Activated naive CD8-positive, alpha-beta T cell treated with anti-CD3 and anti-CD28 coated beads, Interleukin-2, amount 50 U/mL, for 24 hours (primary cell): ENCODE data around the gene LAT.
A peak's percentile ranks its signal among the peaks of the same experiment; 100 is the strongest.
"Not testable (repeated sequence)": the region's sequence is repeated elsewhere in the genome, so short reads cannot be mapped to it uniquely, and the experiment has no call there.

Experiments used
- ATAC-seq: fragments of 150-1000 bp; cut with Tn5 transposase; one replicate; pipeline ENCODE4 v1.10.0; 2021
- DNase-seq: peaks from one replicate; pipeline ENCODE4 v3.0.0; 2021
- H3K27ac Mint-ChIP-seq: one replicate; pipeline ENCODE4 v1.8.0; 2021; ENCODE audit warnings: mild to moderate bottlenecking, mixed read lengths
- H3K27me3 Mint-ChIP-seq: one replicate; pipeline ENCODE4 v1.8.0; 2021; ENCODE audit warnings: mixed read lengths
- H3K36me3 Mint-ChIP-seq: one replicate; pipeline ENCODE4 v1.8.0; 2021; ENCODE audit warnings: low read depth, mixed read lengths
- H3K4me1 Mint-ChIP-seq: one replicate; pipeline ENCODE4 v1.8.0; 2021; ENCODE audit warnings: mixed read lengths
- H3K4me3 Mint-ChIP-seq: one replicate; pipeline ENCODE4 v1.8.0; 2021; ENCODE audit warnings: mild to moderate bottlenecking, moderate library complexity, mixed read lengths
- H3K9me3 Mint-ChIP-seq: one replicate; pipeline ENCODE4 v1.8.0; 2021; ENCODE audit warnings: mixed read lengths

The LAT gene

DNA sequence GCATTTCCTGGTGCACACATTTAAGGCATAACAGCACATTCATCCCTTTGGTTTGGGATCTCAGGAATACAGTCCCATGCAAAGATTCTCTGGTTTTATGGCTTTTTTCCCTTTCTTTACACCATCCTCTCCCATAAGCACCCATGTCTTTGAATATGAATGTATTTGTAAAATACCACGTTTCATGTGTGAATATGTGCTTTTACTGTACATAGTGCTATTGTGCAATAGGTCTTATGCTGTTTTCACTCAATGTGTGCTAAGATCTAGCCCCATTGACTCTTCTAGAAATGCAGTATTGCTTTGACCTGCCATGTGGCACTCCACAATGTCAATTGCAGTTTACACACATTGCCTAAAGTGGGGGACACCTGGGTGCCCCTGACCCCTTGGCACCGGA is 20.4 kb upstream of the LAT start:
- Mint-ChIP-seq H3K27me3 (no peaks in the 10 kb centered on the region), H3K27ac (no peak overlapping the region), H3K4me3 (no peak overlapping the region), H3K4me1 (no peaks in the 10 kb centered on the region), H3K36me3 (peaks cover 35% of the 10 kb centered on the region), H3K9me3 (no peaks in the 10 kb centered on the region)
- DNase-seq (no peak), ATAC-seq (no peak)

DNA sequence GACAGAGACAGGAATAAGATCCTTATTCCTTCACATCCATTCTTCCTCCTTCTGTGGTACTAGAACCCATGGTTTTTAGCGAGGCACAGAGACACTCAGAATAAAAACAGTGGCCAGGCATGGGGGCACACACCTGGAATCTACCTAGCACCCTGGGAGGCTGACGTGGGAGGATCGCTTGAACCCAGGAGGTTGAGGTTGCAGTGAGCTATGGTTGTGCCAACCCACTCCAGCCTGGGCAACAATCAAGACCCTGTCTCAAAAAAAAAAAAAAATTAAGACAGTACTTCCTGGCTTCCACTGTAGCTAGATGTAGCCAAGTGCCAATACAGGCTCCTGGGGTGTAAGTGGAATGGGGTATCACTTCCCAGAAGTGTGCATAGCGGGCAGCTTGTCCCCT is 17.7 kb upstream of the LAT start:
- no peaks in the 10 kb centered on the region for H3K9me3 Mint-ChIP-seq
- H3K27ac Mint-ChIP-seq = no peak overlapping the region
- peaks cover 20% of the 10 kb centered on the region for H3K36me3 Mint-ChIP-seq
- no peaks in the 10 kb centered on the region for H3K4me1 Mint-ChIP-seq
- ATAC-seq = no peak
- no peaks in the 10 kb centered on the region for H3K27me3 Mint-ChIP-seq
- H3K4me3 Mint-ChIP-seq = no peak overlapping the region
- DNase-seq = no peak

DNA sequence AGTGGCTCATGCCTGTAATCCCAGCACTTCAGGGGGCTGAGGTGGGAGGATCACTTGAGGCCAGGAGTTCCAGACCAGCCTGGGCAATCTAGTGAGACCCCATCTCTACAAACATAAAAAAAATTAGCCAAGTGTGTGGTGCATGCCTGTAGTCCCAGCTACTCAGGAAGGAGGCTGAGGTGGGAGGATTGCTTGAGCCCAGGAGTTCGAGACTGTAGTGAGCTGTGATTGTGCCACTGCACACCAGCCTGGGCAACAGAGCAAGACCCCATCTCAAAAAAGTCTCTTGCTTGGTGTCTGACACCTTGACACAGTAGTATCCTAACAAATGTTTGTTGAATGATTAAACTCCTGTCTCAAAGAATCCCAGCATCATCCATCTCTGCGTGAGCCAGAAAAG is 15.2 kb upstream of the LAT start:
- H3K27me3 Mint-ChIP-seq, ATAC-seq, DNase-seq, H3K9me3 Mint-ChIP-seq, H3K4me3 Mint-ChIP-seq, H3K36me3 Mint-ChIP-seq, H3K4me1 Mint-ChIP-seq: not testable (repeated sequence)
- peak overlapping the region; percentile 14 for H3K27ac Mint-ChIP-seq

DNA sequence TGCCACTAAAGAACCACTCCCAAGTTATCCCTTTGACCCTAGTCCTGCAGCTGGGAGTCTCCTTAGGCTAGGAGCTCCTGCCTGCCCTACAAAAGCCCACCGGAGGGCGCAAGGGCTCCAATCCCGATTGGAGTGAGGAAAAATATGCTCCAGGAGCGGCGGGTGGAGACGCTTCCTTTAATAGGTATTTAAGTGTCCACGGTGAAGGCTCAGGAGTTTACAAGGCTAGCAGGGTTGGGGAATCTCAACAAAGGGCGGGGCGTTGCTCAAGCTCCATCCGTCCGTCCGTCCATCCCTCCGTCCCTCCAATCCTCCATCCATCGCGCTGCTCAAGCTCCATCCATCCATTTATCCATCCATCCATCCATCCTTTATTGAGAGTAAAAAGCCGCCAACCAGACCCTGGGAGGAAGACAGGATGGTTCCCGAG is 10.8 kb upstream of the LAT start:
- Mint-ChIP-seq H3K27me3 (no peaks in the 10 kb centered on the region), H3K9me3 (no peaks in the 10 kb centered on the region), H3K27ac (peak overlapping the region; percentile 97), H3K4me1 (peaks cover 30% of the 10 kb centered on the region), H3K4me3 (peak overlapping the region; percentile 96), H3K36me3 (peaks cover 1% of the 10 kb centered on the region)
- ATAC-seq (no peak), DNase-seq (peak; percentile 54)

DNA sequence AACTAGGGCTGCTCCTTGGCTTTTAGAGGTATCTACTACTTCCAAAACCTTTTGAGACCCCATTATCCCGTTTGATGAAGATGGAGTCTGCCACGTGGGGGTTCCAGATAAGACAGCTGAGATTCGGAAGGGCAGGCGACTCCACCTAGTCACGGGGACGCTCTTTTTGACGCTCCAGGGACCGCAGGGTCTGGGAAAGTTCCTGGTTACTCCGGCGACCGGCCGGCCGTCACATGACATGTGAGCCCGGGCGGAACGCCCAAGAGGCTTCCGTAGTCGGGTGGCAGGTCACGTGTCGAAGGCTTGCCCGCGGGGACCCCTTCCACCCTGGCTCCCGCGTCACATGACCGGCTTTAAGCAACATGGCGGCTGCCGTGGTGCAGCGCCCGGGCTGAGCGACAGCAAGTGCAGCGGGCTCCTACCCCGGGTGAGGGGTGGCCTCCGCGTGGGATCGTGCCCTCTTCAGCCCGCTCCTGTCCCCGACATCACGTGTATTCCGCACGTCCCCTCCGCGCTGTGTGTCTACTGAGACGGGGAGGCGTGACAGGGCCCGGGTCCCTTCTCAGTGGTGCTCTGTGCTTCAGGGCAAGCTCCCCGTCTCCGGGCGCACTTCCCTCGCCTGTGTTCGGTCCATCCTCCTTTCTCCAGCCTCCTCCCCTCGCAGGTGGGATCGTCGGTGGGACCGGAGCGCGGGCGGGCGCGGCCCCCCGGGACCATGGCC is 10.3 kb upstream of the LAT start, which contains the start of gene SPNS1:
TSS of gene SPNS1 (plus strand) at position 342 of the 721 bp plus-strand sequence. CDS start at position 716, 374 bp downstream.
- DNase-seq = peak; percentile 97
- Mint-ChIP-seq H3K4me3 (peak within 1 kb of the TSS; percentile 96), H3K36me3 (peaks cover 1% of the 10 kb centered on the region), H3K27ac (peak within 1 kb of the TSS; percentile 97), H3K4me1 (peaks cover 30% of the 10 kb centered on the region), H3K27me3 (no peaks in the 10 kb centered on the region), H3K9me3 (no peaks in the 10 kb centered on the region)
- peak; percentile 96 for ATAC-seq

DNA sequence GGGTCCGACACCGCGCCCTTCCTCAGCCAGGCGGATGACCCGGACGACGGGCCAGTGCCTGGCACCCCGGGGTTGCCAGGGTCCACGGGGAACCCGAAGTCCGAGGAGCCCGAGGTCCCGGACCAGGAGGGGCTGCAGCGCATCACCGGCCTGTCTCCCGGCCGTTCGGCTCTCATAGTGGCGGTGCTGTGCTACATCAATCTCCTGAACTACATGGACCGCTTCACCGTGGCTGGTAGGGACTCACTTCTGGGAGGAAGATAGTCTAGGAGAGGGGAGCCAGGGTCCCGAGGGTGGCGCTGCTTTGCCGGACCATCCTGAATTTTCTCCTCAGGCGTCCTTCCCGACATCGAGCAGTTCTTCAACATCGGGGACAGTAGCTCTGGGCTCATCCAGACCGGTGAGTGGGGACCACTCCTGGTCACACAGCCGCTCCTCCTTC is 9.7 kb upstream of the LAT start:
- no peak for ATAC-seq
- peaks cover 30% of the 10 kb centered on the region for H3K4me1 Mint-ChIP-seq
- H3K27me3 Mint-ChIP-seq = no peaks in the 10 kb centered on the region
- DNase-seq = peak; percentile 18
- peaks cover 1% of the 10 kb centered on the region for H3K36me3 Mint-ChIP-seq
- H3K27ac Mint-ChIP-seq = peak overlapping the region; percentile 76
- no peaks in the 10 kb centered on the region for H3K9me3 Mint-ChIP-seq
- peak overlapping the region; percentile 96 for H3K4me3 Mint-ChIP-seq

DNA sequence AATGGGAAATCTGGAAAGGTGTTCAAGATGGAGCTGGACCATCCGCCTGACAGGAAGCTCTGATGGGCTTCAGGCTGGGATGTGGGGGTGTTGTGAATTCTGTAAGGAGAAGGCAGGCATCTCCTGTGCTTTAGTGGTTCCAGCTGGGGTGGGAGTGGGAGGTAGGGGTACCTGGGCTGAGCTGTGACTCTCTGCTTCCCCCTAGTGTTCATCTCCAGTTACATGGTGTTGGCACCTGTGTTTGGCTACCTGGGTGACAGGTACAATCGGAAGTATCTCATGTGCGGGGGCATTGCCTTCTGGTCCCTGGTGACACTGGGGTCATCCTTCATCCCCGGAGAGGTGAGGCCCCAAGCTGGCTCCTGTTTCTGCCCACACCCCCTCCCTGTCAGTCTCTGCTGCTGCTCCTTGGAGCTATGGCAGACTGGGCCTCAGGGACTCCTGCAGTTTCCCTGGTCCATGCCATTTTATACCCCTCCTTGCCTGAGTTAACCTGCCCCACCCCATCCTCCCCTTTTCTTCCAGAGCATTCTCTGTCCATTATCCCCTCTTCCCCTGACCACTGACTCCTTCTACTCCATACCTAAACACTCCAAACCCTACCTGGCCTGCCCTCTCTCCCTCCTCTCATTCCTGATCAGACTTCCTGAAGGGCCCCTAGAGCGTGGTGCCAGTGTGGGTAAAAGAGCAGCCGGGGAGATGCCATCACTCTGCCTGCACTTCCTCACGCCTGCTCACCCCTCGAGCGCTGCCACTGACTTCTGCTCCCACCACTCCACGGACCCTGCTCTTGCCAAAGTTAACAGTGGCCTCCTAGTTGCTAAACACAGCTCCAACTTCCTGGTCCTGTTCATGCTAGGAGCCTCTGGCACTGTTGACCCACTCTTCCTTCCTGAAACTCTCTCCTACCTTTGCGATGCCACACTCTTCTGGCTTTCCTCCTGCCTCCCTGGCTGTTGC is 6.9 kb upstream of the LAT start:
- peaks cover 30% of the 10 kb centered on the region for H3K4me1 Mint-ChIP-seq
- H3K27me3 Mint-ChIP-seq = no peaks in the 10 kb centered on the region
- H3K9me3 Mint-ChIP-seq = no peaks in the 10 kb centered on the region
- no peak for DNase-seq
- no peak for ATAC-seq
- H3K27ac Mint-ChIP-seq = no peak overlapping the region
- H3K36me3 Mint-ChIP-seq = peaks cover 25% of the 10 kb centered on the region
- H3K4me3 Mint-ChIP-seq = no peak overlapping the region

DNA sequence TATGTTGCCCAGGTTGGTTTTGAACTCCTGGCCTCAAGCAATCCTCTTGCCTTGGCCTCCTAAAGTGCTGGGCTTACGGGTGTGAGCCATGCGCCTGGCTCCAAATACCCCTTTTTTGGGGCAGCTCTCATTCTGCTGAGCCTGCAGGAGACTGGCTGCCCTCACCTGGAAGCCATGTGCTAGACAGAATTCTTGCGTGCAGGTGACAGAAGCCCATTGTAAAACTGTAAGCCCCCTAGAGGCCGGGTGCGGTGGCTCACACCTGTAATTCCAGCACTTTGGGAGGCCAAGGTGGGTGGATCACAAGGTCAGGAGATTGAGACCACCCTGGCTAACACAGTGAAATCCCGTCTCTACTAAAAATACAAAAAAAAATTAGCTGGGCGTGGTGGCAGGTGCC is 4.5 kb upstream of the LAT start:
- ATAC-seq, H3K4me3 Mint-ChIP-seq, H3K9me3 Mint-ChIP-seq, H3K27me3 Mint-ChIP-seq, H3K27ac Mint-ChIP-seq, DNase-seq: not testable (repeated sequence)
- Mint-ChIP-seq H3K4me1 (peaks cover 36% of the 10 kb centered on the region), H3K36me3 (peaks cover 37% of the 10 kb centered on the region)

DNA sequence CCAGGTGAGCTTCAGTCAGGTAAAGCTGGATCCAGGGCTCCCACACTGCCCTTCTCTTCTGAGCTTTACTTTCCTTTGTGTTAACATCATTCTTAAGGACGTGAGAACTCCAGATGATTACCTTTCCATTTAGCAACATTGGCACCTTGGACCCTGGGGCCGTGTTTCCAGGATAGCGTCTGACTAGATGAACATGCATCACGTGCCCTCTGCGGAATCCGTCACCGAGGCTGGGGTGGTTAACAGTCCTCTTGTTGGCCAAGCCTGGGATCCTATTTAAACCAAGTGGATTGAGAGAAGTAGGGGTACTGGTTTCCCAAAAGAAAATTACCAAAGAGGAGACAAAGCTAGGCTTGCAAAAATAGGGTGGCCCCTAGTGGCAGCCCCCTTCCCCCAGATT is 3.9 kb upstream of the LAT start:
- Mint-ChIP-seq H3K4me1 (peaks cover 30% of the 10 kb centered on the region), H3K4me3 (no peak overlapping the region), H3K27me3 (no peaks in the 10 kb centered on the region), H3K27ac (no peak overlapping the region), H3K36me3 (peaks cover 41% of the 10 kb centered on the region), H3K9me3 (no peaks in the 10 kb centered on the region)
- DNase-seq (no peak), ATAC-seq (no peak)

DNA sequence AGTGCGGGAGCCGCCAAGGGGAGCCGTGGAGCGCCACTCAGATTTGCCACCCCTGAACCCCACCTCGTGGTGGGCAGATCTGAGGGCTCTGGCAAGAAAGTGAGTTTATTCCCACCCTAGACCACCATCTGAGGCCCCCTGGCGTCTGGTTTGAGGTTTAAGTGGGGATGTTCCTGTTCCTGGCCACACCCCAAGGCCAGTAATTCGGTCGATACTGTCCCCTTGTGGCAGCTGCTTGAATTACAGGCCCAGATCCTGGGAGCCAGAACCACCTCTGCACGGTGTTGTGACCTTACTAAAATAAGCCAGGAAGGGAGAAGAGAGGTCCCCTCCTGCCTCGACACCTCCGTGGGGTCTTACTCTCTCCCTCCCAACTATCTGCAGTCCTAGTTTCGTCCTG is 3.3 kb upstream of the LAT start:
- Mint-ChIP-seq H3K9me3 (no peaks in the 10 kb centered on the region), H3K4me1 (peaks cover 24% of the 10 kb centered on the region), H3K27me3 (no peaks in the 10 kb centered on the region), H3K36me3 (peaks cover 45% of the 10 kb centered on the region), H3K4me3 (no peak overlapping the region), H3K27ac (no peak overlapping the region)
- ATAC-seq (no peak), DNase-seq (peak; percentile 72)

DNA sequence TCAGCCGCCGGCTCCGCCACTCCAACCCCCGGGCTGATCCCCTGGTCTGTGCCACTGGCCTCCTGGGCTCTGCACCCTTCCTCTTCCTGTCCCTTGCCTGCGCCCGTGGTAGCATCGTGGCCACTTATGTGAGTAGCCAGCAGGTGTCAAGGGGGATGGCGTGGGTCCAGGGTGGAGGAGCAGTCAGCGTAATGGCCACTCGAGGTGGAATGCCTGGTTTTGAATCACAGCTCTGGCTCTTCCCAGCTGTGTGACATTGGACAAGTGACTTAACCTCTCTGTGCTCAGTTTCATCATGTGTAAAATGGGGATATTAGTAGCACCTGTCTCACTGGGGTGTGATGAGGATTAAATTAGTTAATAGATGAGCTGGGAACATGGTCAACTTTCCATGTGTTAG is 2.4 kb upstream of the LAT start:
- Mint-ChIP-seq H3K4me1 (peaks cover 27% of the 10 kb centered on the region), H3K9me3 (peaks cover 4% of the 10 kb centered on the region), H3K36me3 (peaks cover 54% of the 10 kb centered on the region), H3K27ac (no peak overlapping the region), H3K4me3 (no peak overlapping the region), H3K27me3 (no peaks in the 10 kb centered on the region)
- DNase-seq = no peak
- ATAC-seq = no peak

DNA sequence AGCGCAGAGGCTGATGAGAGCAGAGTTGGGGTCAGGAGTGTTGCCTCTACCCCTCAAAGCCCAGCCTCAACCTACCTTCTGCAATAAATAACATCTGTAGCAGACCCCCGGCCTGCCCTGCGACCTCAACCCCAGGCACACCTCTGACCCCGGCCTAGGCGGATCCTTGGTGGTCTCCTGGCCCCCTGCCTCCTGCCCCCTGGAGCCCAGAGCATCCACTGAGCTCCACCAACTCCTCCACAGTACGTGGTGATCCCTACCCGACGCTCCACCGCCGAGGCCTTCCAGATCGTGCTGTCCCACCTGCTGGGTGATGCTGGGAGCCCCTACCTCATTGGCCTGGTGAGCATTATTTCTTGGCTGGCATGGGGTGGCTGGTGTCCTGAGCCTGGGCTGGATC is 1.9 kb upstream of the LAT start:
- peaks cover 29% of the 10 kb centered on the region for H3K4me1 Mint-ChIP-seq
- H3K9me3 Mint-ChIP-seq = peaks cover 4% of the 10 kb centered on the region
- DNase-seq = no peak
- ATAC-seq = no peak
- no peak overlapping the region for H3K4me3 Mint-ChIP-seq
- peaks cover 59% of the 10 kb centered on the region for H3K36me3 Mint-ChIP-seq
- no peak overlapping the region for H3K27ac Mint-ChIP-seq
- no peaks in the 10 kb centered on the region for H3K27me3 Mint-ChIP-seq

DNA sequence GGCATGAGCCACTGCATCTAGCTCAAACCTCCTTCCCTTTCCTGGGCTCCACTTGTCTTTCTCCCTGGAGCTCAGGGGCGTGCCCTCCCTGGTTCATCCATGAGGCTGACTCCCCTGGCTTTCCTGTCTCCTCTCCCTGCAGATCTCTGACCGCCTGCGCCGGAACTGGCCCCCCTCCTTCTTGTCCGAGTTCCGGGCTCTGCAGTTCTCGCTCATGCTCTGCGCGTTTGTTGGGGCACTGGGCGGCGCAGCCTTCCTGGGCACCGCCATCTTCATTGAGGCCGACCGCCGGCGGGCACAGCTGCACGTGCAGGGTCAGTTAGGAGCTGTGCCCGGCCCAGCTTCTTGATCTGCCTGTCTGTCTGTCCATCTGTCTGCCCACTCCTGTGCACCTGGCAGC is 1.2 kb upstream of the LAT start:
- Mint-ChIP-seq H3K27me3 (no peaks in the 10 kb centered on the region), H3K36me3 (peaks cover 63% of the 10 kb centered on the region), H3K4me1 (peaks cover 32% of the 10 kb centered on the region), H3K9me3 (peaks cover 4% of the 10 kb centered on the region), H3K27ac (peak overlapping the region; percentile 26), H3K4me3 (peak overlapping the region; percentile 84)
- DNase-seq = no peak
- ATAC-seq = no peak

DNA sequence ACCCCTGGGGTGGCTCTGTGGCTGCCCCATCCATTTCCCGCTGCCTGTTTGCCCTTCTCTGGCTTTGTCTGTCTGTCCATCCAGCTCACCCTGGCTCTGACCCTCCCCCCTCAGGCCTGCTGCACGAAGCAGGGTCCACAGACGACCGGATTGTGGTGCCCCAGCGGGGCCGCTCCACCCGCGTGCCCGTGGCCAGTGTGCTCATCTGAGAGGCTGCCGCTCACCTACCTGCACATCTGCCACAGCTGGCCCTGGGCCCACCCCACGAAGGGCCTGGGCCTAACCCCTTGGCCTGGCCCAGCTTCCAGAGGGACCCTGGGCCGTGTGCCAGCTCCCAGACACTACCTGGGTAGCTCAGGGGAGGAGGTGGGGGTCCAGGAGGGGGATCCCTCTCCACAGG is 761 bp upstream of the LAT start:
- no peak for ATAC-seq

More for the DNA sequence above, 761 bp upstream of the LAT start:
- peaks cover 4% of the 10 kb centered on the region for H3K9me3 Mint-ChIP-seq
- peaks cover 36% of the 10 kb centered on the region for H3K4me1 Mint-ChIP-seq
- DNase-seq = no peak
- no peaks in the 10 kb centered on the region for H3K27me3 Mint-ChIP-seq
- peaks cover 66% of the 10 kb centered on the region for H3K36me3 Mint-ChIP-seq
- peak overlapping the region; percentile 90 for H3K27ac Mint-ChIP-seq
- H3K4me3 Mint-ChIP-seq = peak overlapping the region; percentile 84
